ENCODE results near the gene VPS37B. TPM values are rescaled to one million over a fixed set of nuclear protein-coding genes. Genes with fewer than 3 reads are reported as not detected.

The VPS37B gene
- total RNA-seq, 6 experiments from 2014 or later = 26.4 to 33.1 (median 28.1) TPM

DNA sequence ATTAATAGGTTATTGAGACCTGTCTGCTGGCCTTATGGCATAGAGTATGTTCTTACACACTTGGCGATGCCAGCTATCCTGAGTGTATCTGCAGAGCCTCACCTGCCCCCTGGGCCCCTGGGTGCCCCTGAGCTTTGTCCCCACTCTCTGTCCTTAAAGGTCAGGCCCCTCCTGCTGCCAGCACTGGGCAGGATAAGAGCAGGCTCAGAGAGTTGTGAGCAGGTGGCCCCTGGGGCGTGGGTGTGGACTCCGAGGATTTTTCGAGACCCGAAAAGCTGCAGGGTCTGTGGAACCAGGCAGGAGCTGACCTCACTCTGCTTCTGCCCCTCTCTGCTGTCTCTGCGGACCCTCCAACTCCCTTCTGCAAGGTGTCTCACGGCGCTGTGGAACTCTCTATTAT, 52.5 kb downstream of the VPS37B start:
- Mint-ChIP-seq H3K27ac (no peak overlapping the region), H3K4me1 (ENCODE audit: low read depth) (peaks cover 28% of the 10 kb centered on the region), H3K4me3 (no peak overlapping the region), H3K36me3 (ENCODE audit: low read depth) (no peaks in the 10 kb centered on the region), H3K9me3 (no peaks in the 10 kb centered on the region), H3K27me3 (ENCODE audit: insufficient read depth) (peaks cover 3% of the 10 kb centered on the region)
- no peak for DNase-seq
- no peak for TF ChIP-seq CTCF (IDR thresholded peaks at IDR 0.05)

- Mint-ChIP-seq H3K9me3 (no peaks in the 10 kb centered on the region), H3K36me3 (ENCODE audit: low read depth) (no peaks in the 10 kb centered on the region), H3K4me3 (no peak overlapping the region), H3K27ac (peak overlapping the region; percentile 74), H3K4me1 (ENCODE audit: low read depth) (peaks cover 28% of the 10 kb centered on the region), H3K27me3 (ENCODE audit: insufficient read depth) (peaks cover 3% of the 10 kb centered on the region)
- TF ChIP-seq CTCF (IDR thresholded peaks at IDR 0.05) = no peak
- DNase-seq = no peak
These were observed 53.2 kb downstream of the VPS37B start for GRCh38 chr12:122842505-122843405.

GRCh38 chr12:122841544-122842321, 54.2 kb downstream of the VPS37B start:
- no peaks in the 10 kb centered on the region for H3K36me3 Mint-ChIP-seq (ENCODE audit: low read depth)
- peaks cover 3% of the 10 kb centered on the region for H3K27me3 Mint-ChIP-seq (ENCODE audit: insufficient read depth)
- no peaks in the 10 kb centered on the region for H3K9me3 Mint-ChIP-seq
- peak; percentile 79 for DNase-seq
- H3K4me1 Mint-ChIP-seq (ENCODE audit: low read depth) = peaks cover 31% of the 10 kb centered on the region
- H3K27ac Mint-ChIP-seq = peak overlapping the region; percentile 74
- H3K4me3 Mint-ChIP-seq = peak overlapping the region; percentile 38
- TF ChIP-seq CTCF (IDR thresholded peaks at IDR 0.05) = no peak

DNA sequence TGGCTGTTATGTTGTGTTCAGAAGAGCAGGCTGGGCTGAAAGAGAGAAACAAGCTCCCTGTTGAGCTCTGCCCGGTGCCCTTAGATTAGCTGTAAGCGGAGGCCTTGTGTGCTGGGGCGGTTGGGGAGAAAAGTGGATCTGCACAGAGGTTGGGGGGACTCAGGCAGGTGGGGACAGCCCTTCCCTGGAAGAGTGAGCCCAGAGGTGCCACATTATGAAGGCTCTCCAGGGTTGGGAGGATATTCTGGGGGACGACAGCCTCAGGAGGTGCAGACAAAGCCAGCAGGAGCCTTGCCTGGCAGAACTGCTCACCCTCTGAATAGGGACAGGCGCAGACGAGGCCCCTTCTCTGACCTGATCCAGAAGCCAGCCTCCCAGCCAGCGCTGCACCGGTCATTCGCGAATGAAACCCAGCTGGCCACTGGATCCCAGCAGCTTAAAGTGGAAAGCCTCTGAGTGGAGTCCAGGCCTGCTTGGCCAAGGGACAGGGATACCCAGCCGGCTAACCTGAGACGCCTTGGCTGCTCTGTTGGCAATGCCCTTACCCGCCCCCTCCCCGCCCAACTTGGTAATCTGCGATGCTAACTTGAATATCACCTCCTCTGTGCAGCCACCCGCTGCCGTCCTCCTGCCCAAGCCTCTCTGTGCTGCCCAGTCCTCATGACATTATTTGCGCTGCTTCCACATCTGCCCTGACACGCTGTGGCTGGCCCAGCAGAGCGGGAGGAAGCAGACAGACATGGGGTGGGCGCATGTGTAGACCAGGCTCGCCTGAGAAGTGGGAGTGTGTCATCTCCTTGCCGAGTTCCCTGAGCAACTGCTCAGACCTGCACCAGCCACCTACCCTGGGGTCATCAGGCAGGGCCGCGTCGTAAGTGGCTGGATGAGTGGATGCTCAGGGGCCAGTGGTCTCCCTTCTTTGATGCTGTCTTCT, 55.1 kb downstream of the VPS37B start:
- peaks cover 3% of the 10 kb centered on the region for H3K27me3 Mint-ChIP-seq (ENCODE audit: insufficient read depth)
- H3K4me3 Mint-ChIP-seq = peak overlapping the region; percentile 38

More for the DNA sequence above, 55.1 kb downstream of the VPS37B start:
- Mint-ChIP-seq H3K9me3 (no peaks in the 10 kb centered on the region), H3K4me1 (ENCODE audit: low read depth) (peaks cover 38% of the 10 kb centered on the region), H3K27ac (peak overlapping the region; percentile 74), H3K36me3 (ENCODE audit: low read depth) (no peaks in the 10 kb centered on the region)
- no peak for TF ChIP-seq CTCF (IDR thresholded peaks at IDR 0.05)
- DNase-seq = no peak
